Glutamatergic neuron (in vitro differentiated cells): ENCODE results near the gene SF3B4. TPM values are rescaled to one million over a fixed set of nuclear protein-coding genes. Genes with fewer than 3 reads are reported as not detected.

Experiments
- DNase-seq: peaks from one replicate; pipeline ENCODE4 v3.0.0; 2022
- H3K27ac Mint-ChIP-seq: one replicate; pipeline ENCODE4 v1.8.0; 2020; ENCODE audit warnings: mild to moderate bottlenecking, mixed read lengths, inconsistent platforms; ENCODE audit not compliant: unreplicated experiment
- H3K27me3 Mint-ChIP-seq: one replicate; pipeline ENCODE4 v1.8.0; 2020; ENCODE audit warnings: mild to moderate bottlenecking, moderate library complexity, mixed read lengths, inconsistent platforms; ENCODE audit not compliant: unreplicated experiment
- H3K36me3 Mint-ChIP-seq: one replicate; pipeline ENCODE4 v1.8.0; 2020; ENCODE audit warnings: mild to moderate bottlenecking, mixed read lengths, inconsistent platforms; ENCODE audit not compliant: unreplicated experiment
- H3K4me1 Mint-ChIP-seq: one replicate; pipeline ENCODE4 v1.8.0; 2020; ENCODE audit warnings: mild to moderate bottlenecking, low read depth, mixed read lengths, inconsistent platforms; ENCODE audit not compliant: unreplicated experiment
- H3K4me3 Mint-ChIP-seq: one replicate; pipeline ENCODE4 v1.8.0; 2020; ENCODE audit warnings: mild to moderate bottlenecking, mixed read lengths, inconsistent platforms; ENCODE audit not compliant: unreplicated experiment
- H3K9me3 Mint-ChIP-seq: one replicate; pipeline ENCODE4 v1.8.0; 2020; ENCODE audit warnings: mild to moderate bottlenecking, moderate library complexity, mixed read lengths, inconsistent platforms; ENCODE audit not compliant: unreplicated experiment
- total RNA-seq: library from RNA; stranded (reverse); fragmentation: NEBNext Ultra II Directional; extraction: Animal tissue kit (Norgen Biotek cat#: 25700); gene quantifications from one replicate; pipeline ENCODE4 v1.2.1, GENCODE V29; 2021; ENCODE audit not compliant: unreplicated experiment
- TF ChIP-seq, protein P1 (sequence below): fragments of 200-600 bp; sonication (generic); IDR thresholded peaks from one replicate; pipeline ENCODE4 v1.5.0; 2021; ENCODE audit not compliant: partially characterized antibody, unreplicated experiment

The SF3B4 gene
- total RNA-seq, 1 donor from 2014 or later = 47.3 TPM

DNA sequence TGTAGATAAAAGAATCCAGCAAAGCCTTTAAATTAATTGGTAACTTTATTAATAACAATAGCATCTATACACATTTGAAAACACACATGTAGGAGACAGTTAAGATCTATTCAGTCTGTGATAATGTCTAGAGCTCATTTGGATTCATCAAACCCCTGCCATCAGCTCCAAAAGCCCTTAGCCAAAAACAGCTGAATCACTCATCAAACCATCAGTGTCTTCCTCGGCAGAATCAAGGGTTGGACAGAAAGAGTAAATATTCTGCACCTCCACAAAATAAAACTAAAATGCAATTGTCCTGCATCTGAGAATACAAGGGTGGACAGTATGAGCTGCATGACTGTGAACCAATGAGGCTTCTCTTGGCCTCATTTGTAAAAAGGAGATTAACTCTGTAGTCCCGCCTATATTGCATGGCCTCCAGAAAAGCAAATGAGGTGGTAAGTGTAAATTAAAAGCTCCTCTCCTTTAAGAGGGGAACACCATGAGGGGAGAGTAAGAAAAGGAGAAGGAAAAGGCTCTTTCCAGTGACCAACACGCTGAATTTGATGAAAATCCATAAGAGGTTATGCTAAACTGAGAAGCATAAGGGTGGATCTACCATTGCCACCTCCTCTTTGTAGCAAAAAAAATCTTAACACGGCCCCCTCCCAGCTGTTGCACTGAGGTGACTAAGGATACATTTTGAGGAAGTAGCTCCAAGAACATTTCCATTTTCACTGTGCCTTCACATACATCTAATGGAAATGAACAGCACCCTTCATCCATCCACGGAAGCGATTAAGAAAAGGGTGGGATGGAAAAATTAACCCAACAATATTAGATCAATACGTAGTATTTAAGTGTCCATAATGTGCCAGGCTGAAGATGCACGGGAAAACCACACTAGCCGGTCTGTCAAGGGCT is 42.9 kb downstream of the SF3B4 start:
- no peak overlapping the region for H3K4me3 Mint-ChIP-seq
- DNase-seq = no peak
- H3K4me1 Mint-ChIP-seq = no peaks in the 10 kb centered on the region

DNA sequence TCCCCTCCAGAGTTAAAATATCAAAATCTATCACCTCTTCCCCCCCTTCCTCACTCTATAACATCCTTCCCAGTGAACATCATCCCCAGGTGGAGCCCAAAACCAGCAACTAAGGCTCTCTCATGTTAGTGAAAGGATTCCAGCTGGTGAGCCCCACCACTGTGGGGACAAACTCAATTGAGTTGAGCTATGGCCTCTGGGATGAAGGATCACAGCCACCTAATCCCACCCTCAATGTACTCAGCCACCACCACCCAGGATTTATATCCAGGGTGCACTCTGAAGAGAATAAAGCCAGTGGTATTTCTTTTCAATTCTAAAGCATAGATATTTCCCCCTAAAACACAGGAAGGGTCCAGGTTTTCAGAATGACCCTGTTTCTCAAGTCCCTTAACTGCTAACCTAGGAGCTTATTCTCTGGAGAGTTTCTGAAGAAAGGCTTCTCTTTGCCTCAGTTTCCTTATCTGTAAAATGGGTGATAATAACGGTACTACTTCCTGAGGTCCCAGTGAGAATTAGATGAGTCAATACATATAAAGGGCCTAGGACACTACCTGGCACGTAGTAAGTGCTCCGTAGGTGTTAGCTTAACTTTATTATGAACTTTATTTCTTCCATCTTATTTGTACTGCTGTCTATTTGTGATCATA is 43.9 kb downstream of the SF3B4 start:
- Mint-ChIP-seq H3K27me3 (no peaks in the 10 kb centered on the region), H3K4me1 (no peaks in the 10 kb centered on the region), H3K9me3 (peaks cover 4% of the 10 kb centered on the region), H3K27ac (no peak overlapping the region), H3K4me3 (no peak overlapping the region), H3K36me3 (no peaks in the 10 kb centered on the region)
- TF ChIP-seq, protein P1, sequence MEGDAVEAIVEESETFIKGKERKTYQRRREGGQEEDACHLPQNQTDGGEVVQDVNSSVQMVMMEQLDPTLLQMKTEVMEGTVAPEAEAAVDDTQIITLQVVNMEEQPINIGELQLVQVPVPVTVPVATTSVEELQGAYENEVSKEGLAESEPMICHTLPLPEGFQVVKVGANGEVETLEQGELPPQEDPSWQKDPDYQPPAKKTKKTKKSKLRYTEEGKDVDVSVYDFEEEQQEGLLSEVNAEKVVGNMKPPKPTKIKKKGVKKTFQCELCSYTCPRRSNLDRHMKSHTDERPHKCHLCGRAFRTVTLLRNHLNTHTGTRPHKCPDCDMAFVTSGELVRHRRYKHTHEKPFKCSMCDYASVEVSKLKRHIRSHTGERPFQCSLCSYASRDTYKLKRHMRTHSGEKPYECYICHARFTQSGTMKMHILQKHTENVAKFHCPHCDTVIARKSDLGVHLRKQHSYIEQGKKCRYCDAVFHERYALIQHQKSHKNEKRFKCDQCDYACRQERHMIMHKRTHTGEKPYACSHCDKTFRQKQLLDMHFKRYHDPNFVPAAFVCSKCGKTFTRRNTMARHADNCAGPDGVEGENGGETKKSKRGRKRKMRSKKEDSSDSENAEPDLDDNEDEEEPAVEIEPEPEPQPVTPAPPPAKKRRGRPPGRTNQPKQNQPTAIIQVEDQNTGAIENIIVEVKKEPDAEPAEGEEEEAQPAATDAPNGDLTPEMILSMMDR = no peak
- DNase-seq = no peak

More for the DNA sequence above, 42.9 kb downstream of the SF3B4 start:
- TF ChIP-seq, protein P1 = no peak
- Mint-ChIP-seq H3K27me3 (peaks cover 2% of the 10 kb centered on the region), H3K9me3 (peaks cover 4% of the 10 kb centered on the region), H3K36me3 (no peaks in the 10 kb centered on the region), H3K27ac (no peak overlapping the region)

DNA sequence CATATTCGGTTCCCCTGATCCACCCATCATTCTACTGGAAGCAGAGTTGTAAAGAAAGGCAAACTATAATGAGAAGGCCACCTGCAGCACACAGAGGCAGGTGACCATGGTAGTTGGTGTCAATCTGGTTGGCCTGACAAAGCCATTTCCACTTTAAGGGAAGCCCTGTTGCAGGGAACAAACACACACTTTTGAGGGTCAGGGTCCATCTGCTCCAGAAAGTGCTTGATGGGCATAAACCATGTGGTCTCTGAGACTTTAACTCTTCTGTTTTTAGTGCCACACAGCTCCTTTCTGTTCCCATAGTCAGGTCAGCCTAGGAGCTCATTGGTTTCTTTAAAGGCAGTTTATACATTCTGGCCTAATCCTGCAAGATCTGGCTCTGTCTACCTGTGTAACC is 45.7 kb downstream of the SF3B4 start:
- Mint-ChIP-seq H3K4me1 (no peaks in the 10 kb centered on the region), H3K27me3 (peaks cover 2% of the 10 kb centered on the region), H3K27ac (no peak overlapping the region), H3K36me3 (no peaks in the 10 kb centered on the region), H3K4me3 (no peak overlapping the region), H3K9me3 (peaks cover 2% of the 10 kb centered on the region)
- TF ChIP-seq, protein P1 = no peak
- no peak for DNase-seq

DNA sequence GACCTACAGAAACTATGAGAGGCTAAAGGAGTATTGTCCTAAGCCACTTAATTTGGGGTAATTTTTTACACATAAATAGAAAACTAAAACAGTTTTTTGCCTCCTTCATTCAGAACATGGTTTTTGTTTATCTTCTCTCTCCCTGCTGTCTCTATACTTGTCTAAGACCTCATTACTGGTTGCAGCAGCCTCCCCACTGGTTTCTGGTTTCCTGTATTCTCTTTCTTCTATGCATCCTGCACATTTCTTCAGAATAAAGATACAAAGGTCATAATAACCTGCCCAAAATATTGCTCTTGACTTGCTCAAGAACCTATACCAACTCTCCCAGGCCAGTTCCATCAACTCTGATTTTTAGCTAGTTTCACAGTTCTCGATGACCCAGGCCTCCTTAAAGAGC is 48.0 kb downstream of the SF3B4 start:
- Mint-ChIP-seq H3K36me3 (no peaks in the 10 kb centered on the region), H3K4me3 (no peak overlapping the region), H3K4me1 (no peaks in the 10 kb centered on the region), H3K27me3 (peaks cover 2% of the 10 kb centered on the region), H3K27ac (no peak overlapping the region), H3K9me3 (peaks cover 2% of the 10 kb centered on the region)
- TF ChIP-seq, protein P1 = no peak
- DNase-seq = no peak
